Brain microvascular endothelial cell (primary cell): ENCODE results near the gene VPS50.

ENCODE experiments used
- DNase-seq: peaks from one replicate; pipeline ENCODE4 v3.0.0-alpha.2; 2020
- H3K27ac ChIP-seq: fragments of 250-450 bp; sonication (Bioruptor Pico); 2 replicates; pipeline ENCODE4 v1.5.1; 2020; ENCODE audit warnings: mild to moderate bottlenecking, moderate library complexity
- H3K27me3 ChIP-seq: fragments of 250-450 bp; sonication (Bioruptor Pico); replicated peaks from 2 replicates; pipeline ENCODE4 v1.5.1; 2020; ENCODE audit warnings: mild to moderate bottlenecking
- H3K36me3 ChIP-seq: fragments of 250-450 bp; sonication (Bioruptor Pico); replicated peaks from 2 replicates; pipeline ENCODE4 v1.5.1; 2020; ENCODE audit warnings: mild to moderate bottlenecking
- H3K4me3 ChIP-seq: 2 replicates; pipeline ENCODE4 v1.5.1; 2011; ENCODE audit warnings: low read depth, mild to moderate bottlenecking, control low read depth, low read length, moderate library complexity
- CTCF ChIP-seq: IDR thresholded peaks from 2 replicates; pipeline ENCODE4 v1.5.1; 2011; ENCODE audit warnings: low read depth, mild to moderate bottlenecking, moderate library complexity, low read length, control low read depth, inconsistent platforms; ENCODE audit errors: missing control alignments
- in situ Hi-C: cut with HindIII; loops from 2 replicates; pipeline ENCODE4 v1.10.0; 2017; ENCODE audit warnings: low sequenced_read_pairs, low pct_ligation_motif_present

VPS50 gene

GRCh38 chr7:93265220-93265619 lies 33.1 kb downstream of the VPS50 start:
- no peak for TF ChIP-seq CTCF
- Histone ChIP-seq H3K36me3 (no peaks in the 10 kb centered on the region), H3K27ac (no peak overlapping the region), H3K27me3 (no peaks in the 10 kb centered on the region), H3K4me3 (no peak overlapping the region)
- in situ Hi-C loops: no loop called here
- no peak for DNase-seq

GRCh38 chr7:93279541-93279940 lies 47.4 kb downstream of the VPS50 start:
- no peak for TF ChIP-seq CTCF
- in situ Hi-C loops: no loop called here
- Histone ChIP-seq H3K36me3 (no peaks in the 10 kb centered on the region), H3K27ac (no peak overlapping the region), H3K4me3 (no peak overlapping the region), H3K27me3 (no peaks in the 10 kb centered on the region)
- DNase-seq: no peak

- Histone ChIP-seq H3K27me3 (no peaks in the 10 kb centered on the region), H3K27ac (no peak overlapping the region), H3K4me3 (no peak overlapping the region), H3K36me3 (no peaks in the 10 kb centered on the region)
- in situ Hi-C loops: no loop called here
- DNase-seq: peak; percentile 59
- TF ChIP-seq CTCF: no peak
Observed at GRCh38 chr7:93284908-93285307, 52.7 kb downstream of the VPS50 start.

- Histone ChIP-seq H3K36me3 (no peaks in the 10 kb centered on the region), H3K4me3 (no peak overlapping the region), H3K27me3 (no peaks in the 10 kb centered on the region), H3K27ac (no peak overlapping the region)
- no peak for TF ChIP-seq CTCF
- no peak for DNase-seq
- in situ Hi-C loops: no loop called here
Observed at GRCh38 chr7:93293229-93293628, 61.1 kb downstream of the VPS50 start.

GRCh38 chr7:93298206-93298605 lies 66.0 kb downstream of the VPS50 start:
- DNase-seq: no peak
- H3K27me3 ChIP-seq: no peaks in the 10 kb centered on the region
- no peak overlapping the region for H3K4me3 ChIP-seq
- no peak overlapping the region for H3K27ac ChIP-seq
- in situ Hi-C loops: no loop called here
- TF ChIP-seq CTCF: no peak
- H3K36me3 ChIP-seq: no peaks in the 10 kb centered on the region

GRCh38 chr7:93298671-93299070 lies 66.5 kb downstream of the VPS50 start:
- Histone ChIP-seq H3K27me3 (no peaks in the 10 kb centered on the region), H3K4me3 (no peak overlapping the region), H3K36me3 (no peaks in the 10 kb centered on the region), H3K27ac (no peak overlapping the region)
- in situ Hi-C loops: no loop called here
- peak; percentile 46 for DNase-seq
- no peak for TF ChIP-seq CTCF
